ENCODE measurements around the gene ZNF268.

ZNF268 gene

GRCh38 chr12:133181238-133181959 lies at the start of gene ZNF268:
ZNF268 (plus strand) TSS chr12:133181495; CDS start chr12:133181998, 503 bp downstream.
- TF ChIP-seq CTCF (IDR thresholded peaks at IDR 0.05; ENCODE audit: low read depth, low read length): peak; percentile 77
- TF ChIP-seq EZH2phosphoT487 (IDR thresholded peaks at IDR 0.05; ENCODE audit: low read depth): no peak
- Histone ChIP-seq H3K27ac (ENCODE audit: low read length) (peak within 1 kb of the TSS; percentile 46), H3K27me3 (ENCODE audit: low read depth, low read length) (no peaks in the 10 kb centered on the region), H3K4me3 (ENCODE audit: low read length) (peak within 1 kb of the TSS; percentile 98), H3K9me3 (ENCODE audit: insufficient read depth, low read length) (peaks cover 35% of the 10 kb centered on the region), H3K4me2 (ENCODE audit: low read length) (peak within 1 kb of the TSS; percentile 68), H4K20me1 (ENCODE audit: insufficient read depth, low read length) (no peaks in the 10 kb centered on the region), H2AFZ (ENCODE audit: low read depth, low read length) (peak within 1 kb of the TSS; percentile 97), H3K79me2 (ENCODE audit: low read length) (peaks cover 18% of the 10 kb centered on the region), H3K9ac (ENCODE audit: low read length) (peak within 1 kb of the TSS; percentile 91), H3K36me3 (replicated peaks; ENCODE audit: low read depth, low read length) (peaks cover 54% of the 10 kb centered on the region), H3K4me1 (ENCODE audit: low read length) (peaks cover 5% of the 10 kb centered on the region)

DNA sequence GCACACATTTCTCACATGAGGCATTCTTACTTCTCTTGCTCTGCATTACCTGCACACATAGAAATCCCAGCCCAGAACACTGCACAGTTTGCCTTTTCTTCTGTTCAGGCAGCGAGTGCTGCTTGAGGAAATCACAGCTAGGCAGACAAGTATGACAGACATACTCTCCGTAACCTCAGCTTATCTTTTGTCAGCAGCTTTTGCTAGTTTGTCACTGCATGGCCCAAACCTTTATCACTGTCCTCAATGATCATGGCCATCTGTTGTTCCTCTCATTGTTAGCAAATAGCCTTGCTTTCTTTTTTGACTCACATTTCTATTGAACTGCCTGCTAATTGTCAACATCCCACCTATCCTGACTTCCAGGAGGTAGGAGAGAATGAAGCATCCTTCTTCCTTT lies 45.5 kb upstream of the ZNF268 start:
- no peak overlapping the region for H3K4me3 ChIP-seq (ENCODE audit: low read length)
- H3K79me2 ChIP-seq (ENCODE audit: low read length): no peaks in the 10 kb centered on the region
- H3K27ac ChIP-seq (ENCODE audit: low read length): no peak overlapping the region
- no peak overlapping the region for H3K9ac ChIP-seq (ENCODE audit: low read length)
- peaks cover 85% of the 10 kb centered on the region for H3K36me3 ChIP-seq (replicated peaks; ENCODE audit: low read depth, low read length)
- peaks cover 48% of the 10 kb centered on the region; the same call in 1 of the 2 replicates for H3K9me3 ChIP-seq (ENCODE audit: insufficient read depth, low read length)
- H4K20me1 ChIP-seq (ENCODE audit: insufficient read depth, low read length): no peaks in the 10 kb centered on the region
- H3K27me3 ChIP-seq (ENCODE audit: low read depth, low read length): no peaks in the 10 kb centered on the region
- TF ChIP-seq CTCF (IDR thresholded peaks at IDR 0.05; ENCODE audit: low read depth, low read length): no peak
- TF ChIP-seq EZH2phosphoT487 (IDR thresholded peaks at IDR 0.05; ENCODE audit: low read depth): no peak
- H2AFZ ChIP-seq (ENCODE audit: low read depth, low read length): no peak overlapping the region
- no peak overlapping the region for H3K4me2 ChIP-seq (ENCODE audit: low read length)
- H3K4me1 ChIP-seq (ENCODE audit: low read length): no peaks in the 10 kb centered on the region

- Histone ChIP-seq H3K9ac (ENCODE audit: low read length) (no peak overlapping the region), H3K4me2 (ENCODE audit: low read length) (no peak overlapping the region), H3K36me3 (replicated peaks; ENCODE audit: low read depth, low read length) (peaks cover 71% of the 10 kb centered on the region), H3K9me3 (ENCODE audit: insufficient read depth, low read length) (peaks cover 22% of the 10 kb centered on the region; the same call in 1 of the 2 replicates), H4K20me1 (ENCODE audit: insufficient read depth, low read length) (no peaks in the 10 kb centered on the region), H3K4me1 (ENCODE audit: low read length) (no peaks in the 10 kb centered on the region), H3K4me3 (ENCODE audit: low read length) (no peak overlapping the region), H3K27ac (ENCODE audit: low read length) (no peak overlapping the region), H2AFZ (ENCODE audit: low read depth, low read length) (no peak overlapping the region), H3K79me2 (ENCODE audit: low read length) (no peaks in the 10 kb centered on the region), H3K27me3 (ENCODE audit: low read depth, low read length) (no peaks in the 10 kb centered on the region)
- TF ChIP-seq EZH2phosphoT487 (IDR thresholded peaks at IDR 0.05; ENCODE audit: low read depth): no peak
Measured at GRCh38 chr12:133145981-133146380, 35.3 kb upstream of the ZNF268 start.

DNA sequence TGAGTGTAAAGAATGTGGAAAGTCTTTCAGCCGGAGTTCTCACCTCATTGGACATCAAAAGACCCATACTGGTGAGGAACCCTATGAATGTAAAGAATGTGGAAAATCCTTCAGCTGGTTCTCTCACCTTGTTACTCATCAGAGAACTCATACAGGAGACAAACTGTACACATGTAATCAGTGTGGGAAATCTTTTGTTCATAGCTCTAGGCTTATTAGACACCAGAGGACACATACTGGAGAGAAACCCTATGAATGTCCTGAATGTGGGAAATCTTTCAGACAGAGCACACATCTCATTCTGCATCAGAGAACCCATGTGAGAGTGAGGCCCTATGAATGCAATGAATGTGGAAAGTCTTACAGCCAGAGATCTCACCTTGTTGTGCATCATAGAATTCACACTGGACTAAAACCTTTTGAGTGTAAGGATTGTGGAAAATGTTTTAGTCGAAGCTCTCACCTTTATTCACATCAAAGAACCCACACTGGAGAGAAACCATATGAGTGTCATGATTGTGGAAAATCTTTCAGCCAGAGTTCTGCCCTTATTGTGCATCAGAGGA lies 25.1 kb upstream of the ZNF268 start:
- no peaks in the 10 kb centered on the region for H3K79me2 ChIP-seq (ENCODE audit: low read length)
- no peak overlapping the region for H3K27ac ChIP-seq (ENCODE audit: low read length)
- H3K36me3 ChIP-seq (replicated peaks; ENCODE audit: low read depth, low read length): peaks cover 85% of the 10 kb centered on the region
- TF ChIP-seq CTCF (IDR thresholded peaks at IDR 0.05; ENCODE audit: low read depth, low read length): no peak
- TF ChIP-seq EZH2phosphoT487 (IDR thresholded peaks at IDR 0.05; ENCODE audit: low read depth): no peak
- H3K9me3 ChIP-seq (ENCODE audit: insufficient read depth, low read length): peaks cover 70% of the 10 kb centered on the region
- H4K20me1 ChIP-seq (ENCODE audit: insufficient read depth, low read length): no peaks in the 10 kb centered on the region
- no peaks in the 10 kb centered on the region for H3K27me3 ChIP-seq (ENCODE audit: low read depth, low read length)
- H3K4me3 ChIP-seq (ENCODE audit: low read length): no peak overlapping the region
- H2AFZ ChIP-seq (ENCODE audit: low read depth, low read length): no peak overlapping the region
- no peaks in the 10 kb centered on the region for H3K4me1 ChIP-seq (ENCODE audit: low read length)
- no peak overlapping the region for H3K9ac ChIP-seq (ENCODE audit: low read length)
- no peak overlapping the region for H3K4me2 ChIP-seq (ENCODE audit: low read length)
